GM21360 (cell line): ENCODE measurements around the gene NBEA.
"Not testable (repeated sequence)": the region's sequence is repeated elsewhere in the genome, so short reads cannot be mapped to it uniquely, and the experiment has no call there.

ENCODE experiments used
- ATAC-seq: cut with Tn5 transposase; IDR thresholded peaks from one replicate; pipeline ENCODE4 v1.9.1; 2021; ENCODE audit warnings: mild to moderate bottlenecking, moderate library complexity; ENCODE audit not compliant: unreplicated experiment

The NBEA gene

GRCh38 chr13:34941835-34942731 lies at the start of gene NBEA:
Gene NBEA (plus strand): TSS chr13:34942270. CDS start chr13:34942821, 551 bp downstream.
- ATAC-seq, result peak; percentile 62

- ATAC-seq, result no peak
Observed at GRCh38 chr13:34894756-34895155, 47.3 kb upstream of the NBEA start.

- no peak for ATAC-seq
Observed at GRCh38 chr13:34897220-34897619, 44.9 kb upstream of the NBEA start.

- ATAC-seq, result no peak
Observed at GRCh38 chr13:34899888-34900287, 42.2 kb upstream of the NBEA start.

- no peak for ATAC-seq
Observed at GRCh38 chr13:34900288-34900739, 41.8 kb upstream of the NBEA start.

- ATAC-seq, result no peak
Observed at GRCh38 chr13:34901572-34901971, 40.5 kb upstream of the NBEA start.

- no peak for ATAC-seq
Observed at GRCh38 chr13:34911159-34911558, 30.9 kb upstream of the NBEA start.

GRCh38 chr13:34913040-34913439 lies 29.0 kb upstream of the NBEA start:
- ATAC-seq, result no peak

GRCh38 chr13:34914416-34914815 lies 27.7 kb upstream of the NBEA start:
- no peak for ATAC-seq

- no peak for ATAC-seq
Observed at GRCh38 chr13:34926508-34926907, 15.6 kb upstream of the NBEA start.

GRCh38 chr13:34928676-34929075 lies 13.4 kb upstream of the NBEA start:
- ATAC-seq, result not testable (repeated sequence)

- no peak for ATAC-seq
Observed at GRCh38 chr13:34931572-34931971, 10.5 kb upstream of the NBEA start.

GRCh38 chr13:34933349-34933748 lies 8.7 kb upstream of the NBEA start:
- ATAC-seq, result no peak

GRCh38 chr13:34933786-34934185 lies 8.3 kb upstream of the NBEA start:
- ATAC-seq, result no peak

GRCh38 chr13:34935841-34936240 lies 6.2 kb upstream of the NBEA start:
- no peak for ATAC-seq

- no peak for ATAC-seq
Observed at GRCh38 chr13:34939771-34940170, 2.3 kb upstream of the NBEA start.

GRCh38 chr13:34941436-34941834 lies 635 bp upstream of the NBEA start:
- no peak for ATAC-seq

GRCh38 chr13:34942732-34943435 lies 814 bp downstream of the NBEA start:
- peak; percentile 29 for ATAC-seq

GRCh38 chr13:34943436-34944273 lies 1.6 kb downstream of the NBEA start:
- ATAC-seq, result no peak

- ATAC-seq, result no peak
Observed at GRCh38 chr13:34944274-34944634, 2.2 kb downstream of the NBEA start.

GRCh38 chr13:34944751-34945150 lies 2.7 kb downstream of the NBEA start:
- ATAC-seq, result no peak
